Activated T-helper 1 cell treated with anti-CD3 and anti-CD28 coated beads, Interleukin-12 subunit alpha, Interleukin-12 subunit beta, Interleukin-2, Interleukin-4 antibody, amounts not matched to agents 30 ng/mL and 10 ng/mL and 1 ng/mL, durations not matched to agents 14 hours and 24 hours and 36 hours (primary cell): Measurements from ENCODE around the gene STMND1. TPM values are rescaled to one million over a fixed set of nuclear protein-coding genes. Genes with fewer than 3 reads are reported as not detected.

Source experiments
- DNase-seq: peaks from one replicate; pipeline ENCODE4 v3.0.0; 2021; ENCODE audit warnings: low spot score
- H3K27ac Mint-ChIP-seq: one replicate; pipeline ENCODE4 v1.8.0; 2021; ENCODE audit warnings: mild to moderate bottlenecking, mixed read lengths
- H3K27me3 Mint-ChIP-seq: one replicate; pipeline ENCODE4 v1.8.0; 2022; ENCODE audit warnings: mild to moderate bottlenecking, moderate library complexity, mixed read lengths; ENCODE audit not compliant: insufficient read depth
- H3K36me3 Mint-ChIP-seq: one replicate; pipeline ENCODE4 v1.8.0; 2021; ENCODE audit warnings: low read depth, mixed read lengths
- H3K4me1 Mint-ChIP-seq: one replicate; pipeline ENCODE4 v1.8.0; 2021; ENCODE audit warnings: low read depth, mixed read lengths
- H3K4me3 Mint-ChIP-seq: one replicate; pipeline ENCODE4 v1.8.0; 2021; ENCODE audit warnings: mild to moderate bottlenecking, moderate library complexity, mixed read lengths
- H3K9me3 Mint-ChIP-seq: one replicate; pipeline ENCODE4 v1.8.0; 2021; ENCODE audit warnings: mixed read lengths
- intact Hi-C: fragments of 100-400 bp; cut with micrococcal nuclease; formaldehyde crosslinking; loops from one replicate; pipeline ENCODE4 v1.15.1; 2024
- total RNA-seq: library from RNA; stranded (reverse); gene quantifications from 2 replicates; pipeline ENCODE4 v1.2.3, GENCODE V29; 2022

STMND1 gene
- total RNA-seq, 1 donor from 2014 or later: not detected

- intact Hi-C loops: no loop called here
- Mint-ChIP-seq H3K4me3 (no peak overlapping the region), H3K36me3 (no peaks in the 10 kb centered on the region), H3K4me1 (no peaks in the 10 kb centered on the region), H3K9me3 (no peaks in the 10 kb centered on the region), H3K27me3 (peaks cover 40% of the 10 kb centered on the region), H3K27ac (no peak overlapping the region)
- DNase-seq: no peak
Measured at GRCh38 chr6:17102258-17102870, 514 bp downstream of the STMND1 start.

- no peak overlapping the region for H3K27ac Mint-ChIP-seq
- no peak overlapping the region for H3K4me3 Mint-ChIP-seq
- H3K27me3 Mint-ChIP-seq: peaks cover 37% of the 10 kb centered on the region
- H3K4me1 Mint-ChIP-seq: no peaks in the 10 kb centered on the region
- H3K36me3 Mint-ChIP-seq: no peaks in the 10 kb centered on the region
- intact Hi-C loops: no loop called here
- DNase-seq: no peak
- H3K9me3 Mint-ChIP-seq: no peaks in the 10 kb centered on the region
Measured at GRCh38 chr6:17103715-17104114, 1.9 kb downstream of the STMND1 start.

DNA sequence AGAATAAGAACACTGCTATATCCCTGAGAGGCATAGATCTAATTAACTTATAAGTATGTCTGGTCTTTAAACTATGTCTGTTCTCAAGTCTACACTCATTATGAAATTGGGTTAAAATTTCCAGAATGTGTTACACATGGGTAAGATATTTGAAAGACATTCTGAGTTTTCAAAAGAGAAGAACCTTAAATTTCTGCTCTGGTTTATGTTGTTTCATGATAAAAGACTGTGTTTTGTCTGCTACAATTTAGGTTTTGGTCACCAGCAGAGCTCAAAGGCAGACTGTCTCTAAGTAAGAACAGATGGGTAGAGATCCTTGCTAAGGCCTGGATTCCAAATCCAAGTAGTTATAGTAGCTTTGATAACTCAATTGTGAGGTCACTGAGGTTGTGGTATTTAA lies 6.0 kb downstream of the STMND1 start:
- intact Hi-C loops: no loop called here
- H3K9me3 Mint-ChIP-seq: no peaks in the 10 kb centered on the region
- no peaks in the 10 kb centered on the region for H3K36me3 Mint-ChIP-seq
- H3K27me3 Mint-ChIP-seq: peaks cover 4% of the 10 kb centered on the region
- H3K4me1 Mint-ChIP-seq: no peaks in the 10 kb centered on the region
- no peak overlapping the region for H3K4me3 Mint-ChIP-seq
- no peak for DNase-seq
- H3K27ac Mint-ChIP-seq: no peak overlapping the region

DNA sequence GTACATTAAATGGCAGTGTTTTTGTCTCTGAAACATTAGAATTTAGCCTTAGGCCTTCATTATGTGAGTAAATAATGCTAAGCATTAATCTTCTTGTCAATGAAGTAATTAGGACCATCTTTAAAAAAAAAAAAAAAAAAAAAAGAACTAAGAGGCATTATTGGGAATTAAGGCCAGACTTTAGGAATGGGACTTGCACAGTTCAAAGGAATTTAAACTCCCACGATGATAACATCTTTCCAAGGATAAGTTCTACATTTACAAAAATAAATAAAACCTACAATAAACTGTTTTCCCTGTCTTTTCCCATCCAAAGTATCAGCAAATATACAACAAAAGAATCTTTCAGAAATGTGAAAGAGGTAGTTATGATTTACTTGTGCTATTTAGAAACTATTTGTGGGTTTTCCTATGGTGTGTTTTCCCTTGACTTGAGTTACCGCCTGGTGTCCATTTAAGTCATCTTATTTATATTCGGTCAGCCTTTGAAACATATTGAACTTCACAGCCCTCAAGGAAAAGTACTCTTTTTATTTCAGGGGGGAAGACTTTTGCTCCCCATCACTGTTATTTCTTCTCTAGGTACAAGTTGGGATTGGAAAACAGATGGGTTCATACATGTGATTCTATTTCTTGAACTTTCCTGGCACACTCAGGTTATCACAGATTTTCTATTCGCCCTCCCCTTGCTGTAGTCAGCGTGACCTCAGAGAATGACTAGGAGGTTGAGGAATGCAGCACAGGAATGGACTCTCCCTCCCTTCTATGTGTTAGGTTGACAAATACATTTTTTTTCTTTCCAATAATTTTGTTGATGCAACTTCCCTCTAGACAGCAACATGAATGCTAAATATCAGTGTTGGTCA lies 13.6 kb downstream of the STMND1 start:
- H3K27ac Mint-ChIP-seq: no peak overlapping the region
- no peaks in the 10 kb centered on the region for H3K27me3 Mint-ChIP-seq
- H3K36me3 Mint-ChIP-seq: no peaks in the 10 kb centered on the region
- no peak for DNase-seq
- no peak overlapping the region for H3K4me3 Mint-ChIP-seq
- H3K4me1 Mint-ChIP-seq: no peaks in the 10 kb centered on the region
- intact Hi-C loops: no loop called here
- no peaks in the 10 kb centered on the region for H3K9me3 Mint-ChIP-seq

GRCh38 chr6:17116117-17116440 lies 14.2 kb downstream of the STMND1 start:
- H3K27me3 Mint-ChIP-seq: no peaks in the 10 kb centered on the region
- no peak for DNase-seq
- H3K36me3 Mint-ChIP-seq: no peaks in the 10 kb centered on the region
- no peaks in the 10 kb centered on the region for H3K4me1 Mint-ChIP-seq
- no peaks in the 10 kb centered on the region for H3K9me3 Mint-ChIP-seq
- H3K4me3 Mint-ChIP-seq: no peak overlapping the region
- H3K27ac Mint-ChIP-seq: no peak overlapping the region
- intact Hi-C loops: no loop called here

- Mint-ChIP-seq H3K27me3 (no peaks in the 10 kb centered on the region), H3K36me3 (no peaks in the 10 kb centered on the region), H3K9me3 (no peaks in the 10 kb centered on the region), H3K4me1 (no peaks in the 10 kb centered on the region), H3K27ac (no peak overlapping the region), H3K4me3 (no peak overlapping the region)
- intact Hi-C loops: no loop called here
- DNase-seq: no peak
Measured at GRCh38 chr6:17120019-17120418, 18.2 kb downstream of the STMND1 start.

GRCh38 chr6:17125407-17125806 lies 23.6 kb downstream of the STMND1 start:
- Mint-ChIP-seq H3K9me3 (no peaks in the 10 kb centered on the region), H3K4me1 (no peaks in the 10 kb centered on the region), H3K27me3 (no peaks in the 10 kb centered on the region), H3K36me3 (no peaks in the 10 kb centered on the region), H3K27ac (no peak overlapping the region), H3K4me3 (no peak overlapping the region)
- intact Hi-C loops: no loop called here
- DNase-seq: no peak

GRCh38 chr6:17130786-17131185 lies 28.9 kb downstream of the STMND1 start:
- Mint-ChIP-seq H3K4me3 (no peak overlapping the region), H3K9me3 (peaks cover 13% of the 10 kb centered on the region), H3K27ac (no peak overlapping the region), H3K36me3 (no peaks in the 10 kb centered on the region), H3K4me1 (no peaks in the 10 kb centered on the region), H3K27me3 (peaks cover 1% of the 10 kb centered on the region)
- intact Hi-C loops: no loop called here
- DNase-seq: no peak

GRCh38 chr6:17132967-17133366 lies 31.1 kb downstream of the STMND1 start:
- peaks cover 25% of the 10 kb centered on the region for H3K9me3 Mint-ChIP-seq
- no peak for DNase-seq
- H3K27ac Mint-ChIP-seq: no peak overlapping the region
- peaks cover 3% of the 10 kb centered on the region for H3K27me3 Mint-ChIP-seq
- no peak overlapping the region for H3K4me3 Mint-ChIP-seq
- H3K4me1 Mint-ChIP-seq: no peaks in the 10 kb centered on the region
- intact Hi-C loops: no loop called here
- no peaks in the 10 kb centered on the region for H3K36me3 Mint-ChIP-seq

DNA sequence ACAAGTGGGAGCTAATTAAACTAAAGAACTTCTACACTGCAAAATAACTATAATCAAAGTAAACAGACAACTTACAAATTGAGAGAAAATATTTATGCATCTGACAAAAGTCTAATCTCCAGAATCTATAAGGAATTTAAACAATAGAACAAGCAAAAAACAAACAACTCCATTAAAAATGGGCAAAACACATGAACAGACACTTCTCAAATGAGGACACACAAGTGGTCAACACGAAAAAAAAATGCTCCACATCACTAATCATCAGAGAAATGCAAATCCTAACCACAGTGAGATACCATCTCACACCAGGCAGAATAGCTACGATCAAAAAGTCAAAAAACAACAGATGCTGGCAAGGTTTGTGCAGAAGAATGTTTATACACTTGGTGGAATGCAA lies 36.2 kb downstream of the STMND1 start:
- Mint-ChIP-seq H3K27ac (no peak overlapping the region), H3K4me3 (no peak overlapping the region), H3K9me3 (peaks cover 30% of the 10 kb centered on the region), H3K36me3 (no peaks in the 10 kb centered on the region), H3K4me1 (no peaks in the 10 kb centered on the region), H3K27me3 (peaks cover 3% of the 10 kb centered on the region)
- DNase-seq: no peak
- intact Hi-C loops: no loop called here

DNA sequence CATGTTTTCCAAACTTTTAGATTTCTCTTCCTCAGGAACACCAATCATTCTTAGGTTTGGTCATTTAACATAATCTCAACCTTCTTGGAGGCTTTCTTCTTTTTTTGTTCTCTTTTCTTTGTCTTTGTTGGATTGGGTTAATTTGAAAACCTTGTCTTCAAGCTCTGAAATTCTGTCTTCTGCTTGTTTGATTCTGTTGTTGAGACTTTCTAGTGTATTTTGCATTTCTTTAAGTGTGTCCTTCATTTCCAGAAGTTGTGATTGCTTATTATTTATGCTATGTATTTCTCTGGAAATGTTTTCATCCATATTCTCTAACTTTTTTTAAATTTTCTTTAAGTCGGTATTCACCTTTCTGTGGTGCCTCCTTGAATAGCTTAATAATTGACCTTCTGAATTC lies 42.2 kb downstream of the STMND1 start:
- no peaks in the 10 kb centered on the region for H3K4me1 Mint-ChIP-seq
- no peak for DNase-seq
- H3K4me3 Mint-ChIP-seq: no peak overlapping the region
- H3K27ac Mint-ChIP-seq: no peak overlapping the region
- intact Hi-C loops: no loop called here
- H3K27me3 Mint-ChIP-seq: no peaks in the 10 kb centered on the region
- no peaks in the 10 kb centered on the region for H3K36me3 Mint-ChIP-seq
- peaks cover 27% of the 10 kb centered on the region for H3K9me3 Mint-ChIP-seq

DNA sequence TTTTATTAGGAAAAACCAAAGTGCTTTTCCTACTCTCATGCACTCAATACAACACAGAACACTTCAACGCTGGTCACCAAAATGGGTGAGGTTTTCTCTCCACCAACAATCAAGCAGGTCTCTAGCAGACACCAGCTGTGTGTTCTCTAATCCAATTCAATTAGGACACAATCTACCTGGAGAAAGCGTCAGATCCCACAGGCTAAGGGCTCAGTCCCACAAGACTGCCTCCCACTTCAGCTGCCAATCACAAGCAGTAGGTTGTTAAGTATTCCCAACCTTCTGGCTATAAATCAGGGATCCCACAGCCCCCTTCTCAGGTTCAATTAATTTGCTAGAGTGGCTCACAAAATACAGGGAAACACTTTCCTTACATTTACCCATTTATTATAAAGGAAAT lies 47.7 kb downstream of the STMND1 start:
- H3K4me1 Mint-ChIP-seq: no peaks in the 10 kb centered on the region
- peaks cover 23% of the 10 kb centered on the region for H3K9me3 Mint-ChIP-seq
- intact Hi-C loops: no loop called here
- H3K4me3 Mint-ChIP-seq: no peak overlapping the region
- H3K27ac Mint-ChIP-seq: no peak overlapping the region
- no peak for DNase-seq
- H3K27me3 Mint-ChIP-seq: no peaks in the 10 kb centered on the region
- no peaks in the 10 kb centered on the region for H3K36me3 Mint-ChIP-seq

- H3K36me3 Mint-ChIP-seq: no peaks in the 10 kb centered on the region
- H3K9me3 Mint-ChIP-seq: peaks cover 20% of the 10 kb centered on the region
- H3K4me3 Mint-ChIP-seq: no peak overlapping the region
- no peaks in the 10 kb centered on the region for H3K4me1 Mint-ChIP-seq
- no peak overlapping the region for H3K27ac Mint-ChIP-seq
- intact Hi-C loops: no loop called here
- no peak for DNase-seq
- H3K27me3 Mint-ChIP-seq: no peaks in the 10 kb centered on the region
Measured at GRCh38 chr6:17150096-17150495, 48.2 kb downstream of the STMND1 start.
